GM19193 (cell line): ENCODE measurements around the gene KRTAP9-8.
"Not testable (repeated sequence)": the region's sequence is repeated elsewhere in the genome, so short reads cannot be mapped to it uniquely, and the experiment has no call there.

Source experiments
- POLR2A ChIP-seq: IDR thresholded peaks from 4 replicates; pipeline ENCODE4 v1.6.1; 2011; ENCODE audit not compliant: insufficient read depth, insufficient read length; ENCODE audit errors: extremely low read depth

The KRTAP9-8 gene

GRCh38 chr17:41249637-41250240 lies 11.9 kb downstream of the KRTAP9-8 start, which contains the start of gene KRTAP9-4:
KRTAP9-4 (plus strand) TSS chr17:41249687; CDS start chr17:41249721, 34 bp downstream.
- not testable (repeated sequence) for TF ChIP-seq POLR2A

DNA sequence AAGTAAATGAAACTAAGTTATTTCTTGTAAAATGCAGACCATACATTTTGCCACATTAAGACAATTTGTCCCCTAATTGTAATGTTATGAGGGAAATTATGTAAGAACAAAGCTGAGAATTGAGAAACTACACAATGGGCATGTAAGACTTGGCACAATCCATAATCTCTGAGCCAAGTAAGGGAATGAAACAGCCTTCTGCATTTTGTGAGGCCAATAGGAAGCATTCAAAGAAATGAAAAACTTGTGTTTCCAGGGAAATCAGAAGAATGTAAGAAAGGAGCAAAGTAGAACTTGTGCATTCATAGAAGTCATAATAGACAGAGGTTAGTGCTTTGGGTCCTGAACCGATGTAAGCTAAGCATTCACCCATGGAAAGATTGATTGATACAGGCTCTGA lies 13.5 kb downstream of the KRTAP9-8 start:
- no peak for TF ChIP-seq POLR2A

DNA sequence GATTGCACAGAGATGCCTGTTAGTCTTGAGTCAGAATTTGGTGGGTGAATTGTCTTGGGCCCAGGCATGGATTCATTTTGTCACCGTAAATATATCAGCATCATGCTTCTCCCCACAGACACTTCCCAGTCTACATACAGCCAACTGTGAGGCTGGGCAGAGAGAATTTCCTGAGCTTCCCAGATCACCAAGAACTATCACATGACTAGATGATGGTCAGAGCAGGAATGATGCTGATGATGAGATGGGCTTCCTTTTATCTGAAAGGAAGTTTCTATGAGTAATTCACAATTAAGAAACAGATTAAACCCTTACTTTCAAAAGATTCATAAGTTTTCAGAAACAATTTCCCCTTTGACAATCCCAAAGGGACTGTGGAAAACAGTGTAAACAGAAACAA lies 17.1 kb downstream of the KRTAP9-8 start:
- no peak for TF ChIP-seq POLR2A

- not testable (repeated sequence) for TF ChIP-seq POLR2A
These were observed 17.8 kb downstream of the KRTAP9-8 start, which contains the start of gene KRTAP9-9 for GRCh38 chr17:41255381-41256290. KRTAP9-9 (plus strand) TSS chr17:41255384.

GRCh38 chr17:41256291-41256685 lies 18.5 kb downstream of the KRTAP9-8 start:
- TF ChIP-seq POLR2A, result no peak

GRCh38 chr17:41258406-41258805 lies 20.6 kb downstream of the KRTAP9-8 start:
- no peak for TF ChIP-seq POLR2A

- no peak for TF ChIP-seq POLR2A
These were observed 25.4 kb downstream of the KRTAP9-8 start for GRCh38 chr17:41263212-41263611.

- TF ChIP-seq POLR2A, result no peak
These were observed 26.8 kb downstream of the KRTAP9-8 start for GRCh38 chr17:41264599-41264998.

GRCh38 chr17:41265078-41265477 lies 27.3 kb downstream of the KRTAP9-8 start, which contains the start of gene KRTAP9-6:
KRTAP9-6 (plus strand) TSS chr17:41265378; CDS start chr17:41265378, 0 bp downstream.
- no peak for TF ChIP-seq POLR2A

GRCh38 chr17:41267711-41268110 lies 29.9 kb downstream of the KRTAP9-8 start:
- TF ChIP-seq POLR2A, result no peak

DNA sequence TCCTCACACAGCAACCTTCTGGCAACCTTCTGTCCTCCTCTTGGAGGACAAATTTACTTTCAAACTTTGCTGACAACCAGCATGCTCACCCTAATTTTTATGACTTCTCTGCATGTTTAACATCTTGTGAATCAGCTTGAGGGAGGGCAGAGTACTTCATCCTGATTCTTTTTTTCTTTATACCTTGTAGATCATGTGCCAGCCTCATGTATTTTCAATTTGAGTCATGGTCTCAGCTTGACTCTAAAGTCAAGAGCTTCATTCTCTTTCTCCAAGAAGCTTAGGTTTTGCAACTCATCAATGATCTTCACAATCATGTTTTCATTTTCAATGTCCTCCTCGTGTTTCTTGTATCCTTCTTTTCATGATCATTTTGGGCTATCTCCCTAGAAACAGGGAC lies 34.1 kb downstream of the KRTAP9-8 start:
- TF ChIP-seq POLR2A, result no peak

- not testable (repeated sequence) for TF ChIP-seq POLR2A
These were observed 37.9 kb downstream of the KRTAP9-8 start, which contains the start of gene KRTAP9-7 for GRCh38 chr17:41275648-41276190. KRTAP9-7 (plus strand) TSS chr17:41275698; CDS start chr17:41275698, 0 bp downstream.

GRCh38 chr17:41278176-41278955 lies 40.6 kb downstream of the KRTAP9-8 start:
- no peak for TF ChIP-seq POLR2A

GRCh38 chr17:41284043-41284442 lies 46.2 kb downstream of the KRTAP9-8 start:
- TF ChIP-seq POLR2A, result no peak

DNA sequence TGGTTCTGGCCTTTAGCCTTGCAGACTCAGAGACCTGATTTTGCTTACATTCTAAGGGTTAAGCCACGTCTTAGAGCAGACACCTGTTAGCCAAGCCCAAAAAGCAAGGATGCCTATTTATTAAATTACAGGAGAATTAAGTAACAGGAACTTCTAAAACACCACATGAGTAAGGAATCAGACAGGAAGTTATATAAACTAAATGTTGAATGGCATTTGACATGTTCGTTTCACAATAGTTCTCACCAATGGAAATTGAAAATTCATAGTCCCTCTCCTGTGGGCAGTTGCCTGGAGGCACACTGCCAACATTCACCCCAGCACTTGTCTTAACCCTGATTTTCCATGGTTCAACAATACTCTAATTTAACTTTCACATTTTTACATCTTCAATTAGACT lies 46.7 kb downstream of the KRTAP9-8 start:
- no peak for TF ChIP-seq POLR2A

- no peak for TF ChIP-seq POLR2A
These were observed 49.3 kb downstream of the KRTAP9-8 start for GRCh38 chr17:41287050-41287449.
